Right atrium auricular region (tissue), 2 donors: ENCODE results near the gene ERP44. TPM values are rescaled to one million over a fixed set of nuclear protein-coding genes. Genes with fewer than 3 reads are reported as not detected.
"Not testable (repeated sequence)": the region's sequence is repeated elsewhere in the genome, so short reads cannot be mapped to it uniquely, and the experiment has no call there.

ENCODE experiments used
- DNase-seq: peaks from one replicate; pipeline ENCODE4 v3.0.0-alpha.2; 2019; ENCODE audit warnings: low spot score
- H3K27ac ChIP-seq, 2 donors: fragments of 200-600 bp; sonication (generic); 1 replicate in 1 of 2; 2 replicates in 1 of 2; pipeline ENCODE4 v1.5.1; 2016 to 2019
- H3K27me3 ChIP-seq, 2 donors: fragments of 200-600 bp; sonication (generic); one replicate each; pipeline versions ENCODE4 v1.5.1 to v1.6.0; 2017 to 2019
- H3K36me3 ChIP-seq: fragments of 200-600 bp; sonication (generic); one replicate; pipeline ENCODE4 v1.5.1; 2016
- H3K4me1 ChIP-seq, 2 donors: fragments of 200-600 bp; sonication (generic); one replicate each; pipeline versions ENCODE4 v1.5.1 to v1.6.0; 2017 to 2019
- H3K4me3 ChIP-seq, 2 donors: fragments of 200-600 bp; sonication (generic); 1 replicate in 1 of 2; 2 replicates in 1 of 2; pipeline ENCODE4 v1.5.1; 2017 to 2019; ENCODE audit warnings: mild to moderate bottlenecking in 1 of 2, moderate library complexity in 1 of 2
- H3K9me3 ChIP-seq, 2 donors: fragments of 200-600 bp; sonication (generic); one replicate each; pipeline ENCODE4 v1.5.1; 2019
- total RNA-seq, 2 donors: library from RNA; depleted of rRNA; stranded (reverse); fragments of >200 nt; gene quantifications; one replicate each; pipeline ENCODE4 v1.1.0, GENCODE V29; 2016
- TF ChIP-seq, protein P1 (sequence below), 2 donors: fragments of 200-600 bp; sonication (generic); IDR thresholded peaks; one replicate each; pipeline ENCODE4 v1.5.1; 2019; ENCODE audit warnings: antibody characterized with exemption in 2 of 2

ERP44 gene
- total RNA-seq, 2 donors from 2014 or later, result 11.0 to 12.9 TPM

DNA sequence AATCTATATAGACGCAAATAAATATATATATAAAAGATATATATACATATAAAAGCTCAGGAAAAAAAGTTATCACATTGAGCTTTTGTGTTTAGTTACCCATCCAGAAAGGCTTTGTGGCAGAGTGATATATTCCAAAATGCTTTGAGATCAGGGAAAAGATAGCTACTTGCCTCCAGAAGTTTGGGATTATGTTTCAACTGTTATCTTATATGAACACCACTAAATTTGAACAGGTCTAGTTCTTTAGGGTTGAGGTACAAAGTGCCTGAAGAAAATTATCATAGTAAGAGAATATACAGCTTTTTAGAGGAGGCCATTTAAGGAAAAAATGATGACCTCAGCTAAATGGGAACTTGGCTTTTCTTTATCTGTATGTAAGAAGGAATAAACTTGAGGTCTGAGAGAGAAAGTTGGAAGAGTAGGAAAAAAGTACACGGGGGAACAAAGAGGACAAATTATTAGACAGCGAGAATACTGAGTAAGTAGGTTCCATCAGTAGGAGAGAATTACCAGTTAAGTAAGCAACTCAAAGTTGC is 2.4 kb downstream of the ERP44 start:
- Histone ChIP-seq H3K27me3 (no peaks in the 10 kb centered on the region), H3K4me1 (peaks cover 0 to 43% of the 10 kb centered on the region in 2 donors), H3K4me3 (no peak overlapping the region), H3K36me3 (no peaks in the 10 kb centered on the region), H3K27ac (no peak overlapping the region), H3K9me3 (no peaks in the 10 kb centered on the region)
- DNase-seq, result no peak
- TF ChIP-seq, protein P1, sequence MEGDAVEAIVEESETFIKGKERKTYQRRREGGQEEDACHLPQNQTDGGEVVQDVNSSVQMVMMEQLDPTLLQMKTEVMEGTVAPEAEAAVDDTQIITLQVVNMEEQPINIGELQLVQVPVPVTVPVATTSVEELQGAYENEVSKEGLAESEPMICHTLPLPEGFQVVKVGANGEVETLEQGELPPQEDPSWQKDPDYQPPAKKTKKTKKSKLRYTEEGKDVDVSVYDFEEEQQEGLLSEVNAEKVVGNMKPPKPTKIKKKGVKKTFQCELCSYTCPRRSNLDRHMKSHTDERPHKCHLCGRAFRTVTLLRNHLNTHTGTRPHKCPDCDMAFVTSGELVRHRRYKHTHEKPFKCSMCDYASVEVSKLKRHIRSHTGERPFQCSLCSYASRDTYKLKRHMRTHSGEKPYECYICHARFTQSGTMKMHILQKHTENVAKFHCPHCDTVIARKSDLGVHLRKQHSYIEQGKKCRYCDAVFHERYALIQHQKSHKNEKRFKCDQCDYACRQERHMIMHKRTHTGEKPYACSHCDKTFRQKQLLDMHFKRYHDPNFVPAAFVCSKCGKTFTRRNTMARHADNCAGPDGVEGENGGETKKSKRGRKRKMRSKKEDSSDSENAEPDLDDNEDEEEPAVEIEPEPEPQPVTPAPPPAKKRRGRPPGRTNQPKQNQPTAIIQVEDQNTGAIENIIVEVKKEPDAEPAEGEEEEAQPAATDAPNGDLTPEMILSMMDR (IDR thresholded peaks at IDR 0.05), result no peak

- peaks cover 0 to 35% of the 10 kb centered on the region in 2 donors for H3K4me1 ChIP-seq
- H3K36me3 ChIP-seq, H3K9me3 ChIP-seq, DNase-seq, H3K4me3 ChIP-seq, H3K27me3 ChIP-seq, H3K27ac ChIP-seq: not testable (repeated sequence)
Measured at GRCh38 chr9:100094411-100094810, 4.4 kb downstream of the ERP44 start.

GRCh38 chr9:100092066-100092465 is 6.7 kb downstream of the ERP44 start:
- TF ChIP-seq, protein P1 (IDR thresholded peaks at IDR 0.05), result no peak
- Histone ChIP-seq H3K4me1 (peaks cover 0 to 34% of the 10 kb centered on the region in 2 donors), H3K27ac (no peak overlapping the region)

GRCh38 chr9:100091650-100092049 is 7.2 kb downstream of the ERP44 start:
- no peaks in the 10 kb centered on the region for H3K27me3 ChIP-seq
- peaks cover 0 to 30% of the 10 kb centered on the region in 2 donors for H3K4me1 ChIP-seq

More at GRCh38 chr9:100092066-100092465, 6.7 kb downstream of the ERP44 start:
- H3K36me3 ChIP-seq, result no peaks in the 10 kb centered on the region
- no peak for DNase-seq
- no peak overlapping the region for H3K4me3 ChIP-seq
- no peaks in the 10 kb centered on the region for H3K27me3 ChIP-seq
- H3K9me3 ChIP-seq, result no peaks in the 10 kb centered on the region

GRCh38 chr9:100090880-100091279 is 7.9 kb downstream of the ERP44 start:
- H3K27ac ChIP-seq, result no peak overlapping the region
- H3K36me3 ChIP-seq, result no peaks in the 10 kb centered on the region
- DNase-seq, result no peak
- peaks cover 0 to 26% of the 10 kb centered on the region in 2 donors for H3K4me1 ChIP-seq
- H3K27me3 ChIP-seq, result no peaks in the 10 kb centered on the region
- TF ChIP-seq, protein P1 (IDR thresholded peaks at IDR 0.05), result no peak
- no peak overlapping the region for H3K4me3 ChIP-seq
- no peaks in the 10 kb centered on the region for H3K9me3 ChIP-seq

More at GRCh38 chr9:100091650-100092049, 7.2 kb downstream of the ERP44 start:
- no peak overlapping the region for H3K4me3 ChIP-seq
- TF ChIP-seq, protein P1 (IDR thresholded peaks at IDR 0.05), result no peak
- H3K9me3 ChIP-seq, result no peaks in the 10 kb centered on the region
- DNase-seq, result no peak
- H3K36me3 ChIP-seq, result no peaks in the 10 kb centered on the region
- no peak overlapping the region for H3K27ac ChIP-seq

GRCh38 chr9:100088202-100088601 is 10.6 kb downstream of the ERP44 start:
- Histone ChIP-seq H3K27me3 (no peaks in the 10 kb centered on the region), H3K27ac (no peak overlapping the region), H3K36me3 (no peaks in the 10 kb centered on the region), H3K4me3 (no peak overlapping the region), H3K9me3 (no peaks in the 10 kb centered on the region), H3K4me1 (peaks cover 0 to 34% of the 10 kb centered on the region in 2 donors)
- TF ChIP-seq, protein P1 (IDR thresholded peaks at IDR 0.05), result no peak
- DNase-seq, result no peak
